NCI-H345 treated with DMSO at 0.1 percent for 48 hours (cell line): Measurements from ENCODE around the gene HSD17B2.
"Not testable (repeated sequence)": the region's sequence is repeated elsewhere in the genome, so short reads cannot be mapped to it uniquely, and the experiment has no call there.

ENCODE experiments used
- DNase-seq: peaks from one replicate; lab custom pipeline; 2025; ENCODE audit not compliant: unreplicated experiment; lab: John Stamatoyannopoulos, UW

The HSD17B2 gene

DNA sequence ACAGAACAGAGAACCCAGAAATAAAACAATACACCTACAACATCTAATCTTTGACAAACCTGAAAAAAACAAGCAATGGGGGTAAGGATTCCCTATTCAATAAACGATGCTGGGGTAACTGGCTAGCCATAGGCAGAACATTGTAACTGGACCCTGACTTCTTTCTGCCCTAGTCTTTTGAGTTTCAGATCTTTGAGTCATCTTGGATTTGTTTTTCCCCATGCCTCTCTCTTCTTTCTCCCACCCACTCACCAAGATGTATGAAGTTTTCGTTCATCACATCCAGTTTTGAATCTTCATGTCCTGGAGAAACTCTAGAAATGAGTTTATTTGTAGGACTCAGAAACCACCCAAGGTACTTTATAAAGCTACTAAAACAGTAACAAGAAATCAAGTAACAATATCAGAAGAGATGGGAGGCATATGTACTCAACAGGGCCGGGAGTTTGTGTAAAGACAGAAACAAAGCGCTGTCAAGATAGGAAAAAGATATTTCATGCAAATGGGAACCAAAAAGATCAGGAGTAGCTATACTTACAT is 39.0 kb downstream of the HSD17B2 start:
- DNase-seq = no peak

DNA sequence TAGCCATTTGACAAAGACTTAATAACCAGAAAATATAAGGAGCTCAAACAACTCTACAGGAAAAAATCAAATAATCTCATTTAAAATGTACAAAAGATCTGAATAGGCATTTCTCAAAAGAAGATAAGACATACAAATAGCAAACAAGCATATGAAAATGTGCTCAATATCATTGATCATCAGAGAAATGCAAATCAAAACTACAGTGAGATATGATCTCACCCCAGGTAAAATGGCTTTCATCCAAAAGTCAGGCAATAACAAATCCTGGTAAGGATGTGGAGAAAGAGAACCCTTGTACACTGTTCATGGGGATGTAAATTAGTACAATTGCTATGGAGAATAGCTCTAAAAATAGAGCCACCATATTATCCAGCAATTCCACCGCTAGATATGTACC is 43.1 kb downstream of the HSD17B2 start:
- DNase-seq = no peak

DNA sequence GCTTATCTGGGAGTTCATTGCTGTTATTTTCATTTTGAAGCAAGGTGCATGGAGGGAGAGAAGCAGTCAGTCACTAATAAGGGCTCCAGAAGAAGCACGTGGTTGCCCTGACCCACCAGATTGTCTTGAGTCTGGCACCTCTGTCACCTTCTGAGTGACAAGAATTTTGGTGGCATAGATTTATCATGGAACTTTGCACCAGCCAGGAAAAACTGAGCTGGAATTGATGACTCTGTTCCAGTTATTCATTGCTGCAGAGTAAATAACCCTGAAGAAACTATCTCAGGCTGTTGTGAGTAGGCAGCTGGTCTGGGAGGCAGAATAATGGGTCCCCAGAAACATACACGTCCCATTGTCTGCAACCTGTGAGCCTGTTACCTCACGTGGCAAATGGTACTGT is 44.8 kb downstream of the HSD17B2 start:
- no peak for DNase-seq

DNA sequence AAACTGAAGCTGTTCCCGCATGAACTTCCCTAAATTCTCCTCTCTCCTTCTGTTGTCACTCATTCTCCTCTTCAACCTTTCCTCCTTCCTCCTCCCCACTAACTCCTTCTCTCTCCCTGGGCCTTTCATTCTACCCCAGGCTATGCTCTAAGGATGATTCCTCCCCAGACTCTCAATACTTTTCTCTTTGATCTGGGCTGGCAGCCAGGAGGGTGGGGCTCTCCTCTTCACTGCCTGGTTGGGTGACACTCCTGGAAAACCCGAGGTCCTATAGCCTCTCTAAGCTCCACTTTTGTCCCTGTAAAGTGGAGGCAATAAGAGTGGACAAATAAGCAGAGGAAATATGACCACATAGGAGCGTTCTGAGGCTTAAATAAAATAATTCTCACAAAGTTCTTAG is 46.2 kb downstream of the HSD17B2 start:
- DNase-seq = peak; percentile 1

DNA sequence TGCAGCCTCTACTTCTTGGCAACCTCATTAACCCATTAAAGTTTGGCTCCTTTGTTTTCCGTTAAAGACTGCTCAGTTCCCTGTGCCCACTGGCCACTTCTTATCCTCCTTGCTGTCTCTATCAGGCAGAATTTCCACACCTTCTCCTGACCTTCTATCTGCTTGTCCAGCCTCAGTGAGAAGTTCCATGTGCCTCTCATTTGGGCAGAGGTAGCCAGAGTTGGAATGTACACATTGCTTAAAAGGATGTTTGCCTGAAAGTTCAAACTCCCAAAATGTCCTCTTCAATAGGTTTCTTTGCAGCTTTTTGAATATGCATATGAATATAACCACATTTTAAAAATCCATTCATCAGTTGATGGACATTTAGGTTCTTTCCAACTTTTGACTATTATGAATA is 47.0 kb downstream of the HSD17B2 start:
- no peak for DNase-seq

DNA sequence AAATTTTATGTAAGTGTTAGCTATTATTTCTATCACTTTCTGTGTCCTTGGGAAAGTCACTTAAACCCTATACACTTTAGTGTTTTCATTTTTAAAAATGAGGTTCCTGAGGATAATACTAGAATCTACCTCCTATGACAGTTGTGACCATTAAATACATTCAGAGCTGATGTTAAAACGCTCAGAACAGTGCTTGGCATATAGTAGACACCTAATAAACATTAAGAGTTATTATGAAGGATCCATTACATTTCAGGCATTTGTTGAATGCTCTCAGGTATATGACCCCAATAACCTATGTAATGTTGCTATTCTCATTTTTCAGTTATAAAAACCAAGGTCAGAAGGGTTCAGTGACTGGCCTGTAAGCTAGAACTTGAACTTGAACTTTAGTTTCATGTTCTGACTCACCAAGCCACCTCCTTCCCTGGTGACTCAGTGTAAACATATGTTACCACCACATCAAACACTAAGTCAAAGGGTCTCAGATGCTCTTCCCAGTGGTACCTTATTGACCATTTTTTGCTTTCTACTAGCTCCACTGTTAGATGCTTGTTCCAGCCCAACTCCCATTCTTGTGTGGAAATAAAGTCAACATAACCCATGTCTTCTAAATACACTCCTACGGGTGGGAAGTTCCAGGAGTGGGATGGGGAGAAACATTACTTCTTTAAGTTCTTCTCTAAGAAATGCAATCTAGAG is 47.6 kb downstream of the HSD17B2 start:
- no peak for DNase-seq

DNA sequence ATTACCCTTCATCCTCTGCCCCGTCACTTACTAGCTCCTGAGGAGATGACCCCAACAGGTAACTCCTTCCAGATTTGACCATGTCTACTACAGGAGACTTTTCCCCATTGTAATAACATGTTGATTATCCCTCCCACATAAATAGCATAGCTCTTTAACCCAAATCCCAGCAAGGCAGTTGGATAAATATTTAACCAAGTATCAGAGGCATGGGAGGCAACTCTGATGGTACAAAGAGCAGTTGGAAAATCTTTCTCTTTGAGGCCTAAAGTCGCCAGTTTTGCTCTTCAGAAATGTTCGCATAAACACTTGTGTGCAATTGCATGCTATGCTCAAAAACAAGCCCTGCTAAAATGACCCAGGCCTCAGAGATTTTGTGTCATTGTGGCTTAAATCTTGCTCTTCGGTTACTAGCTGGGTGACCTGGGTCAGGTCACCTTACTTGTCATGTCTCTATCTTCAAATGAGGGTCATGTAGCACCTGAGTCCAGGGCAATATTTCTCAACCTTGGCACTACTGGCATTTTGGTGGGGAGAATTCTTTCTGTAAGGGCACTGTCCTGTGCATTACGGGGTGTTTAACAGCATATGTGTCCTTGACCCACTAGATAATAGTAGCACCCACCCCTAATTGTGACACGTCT is 48.8 kb downstream of the HSD17B2 start:
- no peak for DNase-seq

DNA sequence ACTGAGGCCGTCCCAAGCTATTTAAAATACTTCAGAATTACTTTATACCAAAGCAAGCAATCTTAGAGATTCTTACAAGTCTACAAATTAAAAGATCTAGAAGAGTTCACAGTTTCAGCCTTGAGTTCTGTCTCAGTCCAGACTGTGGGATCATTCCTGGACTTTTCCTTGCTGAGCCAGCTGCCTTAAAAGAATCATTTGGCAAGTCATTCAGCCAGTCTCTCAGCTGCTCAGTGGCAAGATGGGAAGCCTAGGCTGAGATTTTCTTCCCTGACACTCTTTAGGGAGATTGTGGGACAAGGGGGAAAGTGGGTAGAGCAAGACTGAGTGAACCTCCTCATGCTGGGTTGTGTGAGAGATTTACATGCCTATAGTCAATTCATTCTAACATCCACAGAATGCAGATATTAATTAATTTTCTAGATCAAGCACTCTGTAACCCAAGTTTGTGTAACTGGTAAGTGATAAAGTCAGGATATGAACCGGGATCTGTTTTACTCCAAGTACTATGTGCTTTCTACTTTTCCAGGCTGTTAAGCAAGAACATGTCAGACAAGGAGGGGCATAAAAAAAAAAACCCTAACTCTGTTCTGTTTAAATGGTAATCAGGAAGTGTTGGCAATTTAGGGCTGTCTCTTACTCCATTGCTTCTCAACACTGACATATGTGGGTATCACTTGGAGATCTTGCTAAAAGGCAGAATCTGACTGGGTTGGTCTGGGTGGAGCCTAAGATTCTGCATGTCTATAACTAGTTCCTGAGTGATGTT is 50.1 kb downstream of the HSD17B2 start:
- DNase-seq = no peak

DNA sequence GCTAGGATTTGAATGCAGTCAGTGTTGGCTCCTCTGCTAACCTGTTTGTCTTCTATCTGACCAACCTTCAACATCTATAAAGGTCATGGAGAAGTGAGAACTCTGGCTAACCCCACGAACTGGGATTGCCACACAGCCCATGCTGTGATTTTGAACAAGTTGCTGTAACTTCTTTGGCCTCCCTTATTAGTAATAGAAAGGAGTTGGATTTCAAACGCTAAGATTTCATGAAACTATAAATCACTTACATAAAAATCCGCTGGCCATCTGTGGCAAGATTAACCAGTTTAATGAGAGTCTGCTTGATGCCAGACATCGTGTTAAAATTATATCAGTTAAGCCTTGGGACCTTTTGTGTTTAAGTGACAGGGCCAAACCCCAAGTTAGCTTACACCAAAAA is 53.4 kb downstream of the HSD17B2 start:
- no peak for DNase-seq

DNA sequence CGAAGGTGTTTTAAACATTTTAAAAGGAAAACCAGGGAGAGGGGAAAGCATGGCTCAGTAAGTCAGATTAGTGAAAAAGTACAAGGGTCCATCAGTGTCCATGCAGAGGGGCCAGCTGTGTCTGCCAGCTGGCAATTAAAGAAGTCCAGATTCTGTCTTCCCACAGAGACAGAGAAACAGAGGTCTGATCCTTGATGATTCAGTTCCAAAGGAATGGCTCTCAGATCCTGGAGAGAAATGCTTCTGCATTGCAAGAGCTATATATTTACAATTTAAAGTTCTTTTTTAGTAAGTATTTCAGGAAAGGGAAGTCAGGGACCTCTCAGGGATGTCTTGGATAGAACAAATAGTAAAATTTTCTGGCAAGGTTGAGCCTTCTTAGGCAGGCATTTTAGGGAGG is 56.2 kb downstream of the HSD17B2 start:
- no peak for DNase-seq

DNA sequence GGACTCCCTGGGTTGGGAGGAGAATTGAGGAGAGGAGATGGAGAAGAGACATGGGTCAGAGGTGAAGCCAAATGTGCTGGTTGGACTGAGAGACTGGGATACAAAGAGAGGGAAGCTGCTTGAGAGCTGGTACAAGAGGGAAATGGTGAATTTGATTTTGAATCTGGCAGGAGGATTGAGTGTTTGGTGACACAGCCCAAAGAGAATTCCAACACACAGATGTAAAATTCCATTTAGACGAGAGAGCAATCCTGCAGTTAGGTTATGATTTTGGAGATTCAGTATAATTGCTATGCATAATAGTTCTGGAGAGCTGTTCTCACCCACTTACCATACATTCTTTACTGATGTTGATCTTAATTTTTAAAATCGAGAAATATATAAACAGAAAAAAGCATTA is 57.7 kb downstream of the HSD17B2 start:
- DNase-seq = no peak

DNA sequence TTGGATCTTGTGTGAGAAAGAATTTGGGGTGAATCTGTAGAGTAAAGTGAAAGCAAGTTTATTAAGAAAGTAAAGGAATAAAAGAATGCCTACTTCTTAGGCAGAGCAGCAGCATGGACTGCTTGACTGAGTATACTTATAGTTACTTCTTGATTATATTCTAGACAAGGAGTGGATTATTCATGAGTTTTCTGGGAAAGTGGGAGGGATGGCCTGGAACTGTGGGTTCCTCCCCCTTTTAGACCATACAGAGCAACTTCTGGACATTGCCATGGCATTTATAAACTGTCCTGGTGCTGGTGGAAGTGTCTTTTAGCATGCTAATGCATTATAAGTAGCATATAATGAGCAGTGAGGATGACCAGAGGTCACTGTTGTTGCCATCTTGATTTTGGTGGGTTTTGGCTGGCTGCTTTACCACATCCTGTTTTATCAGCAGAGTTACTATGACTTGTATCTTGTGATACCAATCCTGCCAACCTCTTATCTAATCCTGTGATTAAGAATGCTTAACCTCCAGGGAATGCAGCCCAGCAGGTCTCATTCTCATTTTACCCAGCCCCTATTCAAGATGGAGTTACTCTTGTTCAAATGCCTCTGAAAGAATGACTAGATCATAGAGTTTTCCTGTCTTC is 58.7 kb downstream of the HSD17B2 start:
- no peak for DNase-seq

DNA sequence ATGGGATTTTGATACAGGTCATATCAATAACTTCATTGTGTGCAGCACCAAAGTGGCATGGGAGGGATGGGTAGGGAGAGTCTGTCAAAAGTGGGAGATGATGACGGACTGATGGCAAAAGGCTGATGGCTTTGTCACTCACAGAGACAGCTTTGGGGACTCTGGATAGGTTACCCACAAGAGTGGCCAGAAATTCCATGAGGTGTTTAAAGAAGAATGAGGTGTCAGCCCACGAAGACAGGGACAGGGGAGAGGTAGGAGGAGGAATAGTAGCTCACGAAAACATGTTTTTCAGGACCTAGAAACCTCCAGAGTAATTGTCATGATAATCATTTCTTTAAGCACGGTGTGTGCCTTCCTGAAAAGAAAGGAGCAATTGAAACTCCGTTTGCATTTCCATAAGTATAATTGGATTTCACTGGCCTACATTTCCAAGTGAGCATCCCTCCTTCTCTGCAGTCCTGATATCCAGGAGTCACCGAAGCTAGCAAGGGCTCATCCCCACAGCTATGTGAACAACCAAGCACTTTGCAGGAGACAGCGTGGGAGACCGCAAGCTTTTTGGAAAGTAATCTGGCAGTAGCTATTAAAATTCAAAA is 60.0 kb downstream of the HSD17B2 start:
- DNase-seq = no peak

DNA sequence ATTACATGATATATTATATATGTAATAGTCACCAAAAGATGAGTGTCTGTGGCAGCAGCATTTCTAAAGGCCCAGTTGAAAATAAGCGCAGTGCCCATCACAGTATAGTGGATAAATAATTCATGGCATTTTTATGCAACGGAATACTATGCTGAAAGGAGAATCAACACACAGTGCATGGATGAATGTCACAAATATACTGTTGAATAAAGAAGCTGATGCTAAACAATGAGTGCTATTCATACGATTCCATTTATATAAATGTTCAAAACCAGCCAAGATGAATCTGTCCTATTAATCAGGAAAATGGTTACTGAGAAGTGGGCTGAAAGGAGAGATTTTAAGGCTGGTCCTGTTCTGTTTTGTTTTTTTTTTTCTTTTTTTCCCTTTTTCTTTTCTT is 61.6 kb downstream of the HSD17B2 start:
- no peak for DNase-seq

DNA sequence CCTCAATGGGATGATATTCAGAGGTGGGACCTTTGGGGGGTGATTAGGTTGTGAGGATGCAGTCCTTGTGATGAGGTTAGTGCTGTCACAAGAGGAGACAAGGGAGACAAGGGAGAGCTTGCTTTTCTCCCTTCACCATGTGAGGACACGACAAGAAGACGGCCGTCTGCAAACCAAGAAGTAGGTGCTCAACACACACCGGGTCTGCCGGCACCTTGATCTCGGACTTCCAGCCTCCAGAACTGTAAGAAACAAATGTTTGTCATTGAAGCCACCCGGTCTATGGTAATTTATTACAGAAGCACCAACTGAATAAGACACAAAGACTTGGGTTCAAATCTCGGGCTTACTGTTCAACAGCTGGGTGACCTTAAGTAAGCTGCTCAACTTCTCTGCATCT is 70.1 kb downstream of the HSD17B2 start:
- no peak for DNase-seq

DNA sequence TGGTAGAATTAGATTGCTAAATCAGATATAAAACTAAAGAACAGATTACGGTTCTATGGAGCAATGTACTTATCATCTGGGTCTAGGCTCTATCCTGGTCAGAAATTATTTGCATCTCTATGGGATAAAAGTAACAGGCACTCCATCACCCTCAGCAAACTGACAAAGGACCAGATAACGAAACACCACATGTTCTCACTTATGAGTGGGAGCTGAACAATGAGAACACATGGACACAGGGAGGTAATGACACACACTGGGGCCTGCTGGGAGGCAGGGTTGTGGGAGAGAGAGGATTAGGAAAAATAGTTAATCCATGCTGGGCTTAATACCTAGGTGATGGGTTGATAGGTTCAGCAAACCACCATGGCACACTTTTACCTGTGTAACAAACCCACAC is 73.0 kb downstream of the HSD17B2 start:
- DNase-seq = no peak

DNA sequence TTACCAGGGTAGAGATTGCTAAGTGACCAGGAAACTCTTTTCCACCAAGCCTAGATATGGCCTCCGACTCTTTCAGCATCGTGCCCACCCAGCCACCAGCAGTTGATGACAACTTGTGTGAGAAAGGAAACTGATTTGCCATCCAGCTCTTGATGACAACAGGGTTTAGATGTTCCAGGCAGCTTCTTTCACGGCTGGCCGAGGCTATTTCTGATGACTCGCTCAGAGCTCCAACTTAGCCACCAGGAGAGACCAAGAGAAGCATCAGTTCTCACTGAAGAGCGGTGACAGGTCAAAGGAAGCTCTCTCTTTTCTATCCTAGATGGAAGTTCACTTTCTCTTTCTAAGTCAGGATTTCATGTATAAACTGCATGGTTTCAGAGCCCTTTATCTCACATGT is 73.7 kb downstream of the HSD17B2 start:
- DNase-seq = no peak

DNA sequence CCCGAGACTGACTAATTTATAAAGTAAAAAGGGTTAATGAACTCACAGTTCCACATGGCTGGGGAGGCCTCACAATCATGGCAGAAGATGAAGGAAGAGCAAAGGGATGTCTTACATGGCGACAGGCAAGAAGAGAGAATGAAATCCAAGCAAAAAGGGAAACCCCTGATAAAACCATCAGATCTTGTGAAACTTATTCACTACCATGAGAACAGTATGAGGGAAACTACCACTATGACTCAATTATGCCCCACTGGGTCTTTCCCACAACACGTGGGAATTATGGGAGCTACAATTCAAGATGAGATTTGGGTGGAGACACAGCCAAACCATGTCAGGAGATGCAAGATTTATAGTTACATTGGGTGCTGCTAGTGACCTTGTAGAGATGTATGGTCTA is 74.2 kb downstream of the HSD17B2 start:
- DNase-seq = not testable (repeated sequence)

DNA sequence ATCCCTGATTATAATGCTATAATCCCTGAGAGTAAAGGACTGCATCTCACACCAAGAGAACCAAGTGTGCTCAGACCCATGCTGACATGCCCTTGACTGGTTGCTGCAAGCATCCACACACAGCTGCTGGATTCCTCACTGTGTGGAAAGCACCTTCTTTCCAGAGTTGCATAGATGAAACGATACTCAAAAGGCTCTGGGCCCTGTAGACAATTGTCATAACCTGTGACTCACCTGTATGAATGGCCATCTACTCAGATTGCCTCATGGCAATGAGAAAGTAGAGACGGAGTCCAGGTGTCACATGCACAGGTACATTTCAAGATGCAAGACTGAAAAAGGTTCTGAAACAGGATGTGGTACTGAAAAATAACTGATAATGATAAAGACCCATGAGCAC is 76.9 kb downstream of the HSD17B2 start:
- no peak for DNase-seq

DNA sequence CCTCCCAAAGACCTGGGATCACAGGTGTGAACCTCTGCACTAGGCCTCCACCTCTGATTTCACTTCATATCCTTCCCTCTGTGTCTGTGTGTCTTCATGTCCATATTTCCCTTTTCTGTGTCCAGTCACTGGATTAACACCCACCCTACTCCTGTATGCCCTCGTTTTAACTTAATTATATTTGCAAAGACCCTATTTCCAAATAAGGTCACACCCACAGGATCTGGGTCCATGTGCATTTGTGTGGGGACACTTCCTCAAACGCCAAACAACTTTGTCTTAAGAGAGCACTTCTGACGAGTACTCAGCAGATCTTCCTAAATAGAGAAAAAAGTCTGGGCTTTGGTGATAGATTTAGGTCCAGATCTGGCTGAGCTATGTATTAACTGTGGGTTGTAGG is 78.7 kb downstream of the HSD17B2 start:
- DNase-seq = no peak

DNA sequence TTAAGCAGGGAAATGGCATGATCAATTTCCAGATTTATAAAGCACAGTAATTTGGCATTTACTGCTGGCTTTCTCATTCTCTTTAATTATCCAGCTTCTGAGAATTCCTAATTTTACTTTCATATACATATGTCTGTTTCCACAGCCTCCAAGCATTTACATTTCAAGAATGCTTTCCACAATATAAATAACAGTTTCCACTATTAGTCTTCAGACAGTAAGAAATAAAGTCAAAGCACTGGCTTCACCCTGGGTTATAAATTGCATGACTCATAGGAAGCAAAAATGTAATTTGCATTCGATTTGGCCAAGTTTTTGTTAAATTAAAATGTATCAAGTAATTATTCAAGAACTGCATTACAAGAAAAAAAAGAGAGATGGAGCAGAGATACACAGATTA is 81.5 kb downstream of the HSD17B2 start:
- no peak for DNase-seq
